ENCODE measurements around the gene S100PBP. TPM values are rescaled to one million over a fixed set of nuclear protein-coding genes. Genes with fewer than 3 reads are reported as not detected.

The S100PBP gene
- total and polyA plus RNA-seq, 7 donors: 3.2 to 50.7 (median 25.2) TPM

GRCh38 chr1:32884726-32885125 lies 67.3 kb downstream of the S100PBP start:
- intact Hi-C loops (cut with DNase I): no loop called here
- no peak for DNase-seq
- H3K4me1 ChIP-seq: peaks cover 0 to 15% (median 15%) of the 10 kb centered on the region in 4 donors
- H3K27me3 ChIP-seq: peaks cover 16 to 39% (median 35%) of the 10 kb centered on the region in 3 donors
- H3K9me3 ChIP-seq: no peaks in the 10 kb centered on the region
- no peak for TF ChIP-seq CTCF (IDR thresholded peaks at IDR 0.05)
- no peak for TF ChIP-seq POLR2AphosphoS5 (IDR thresholded peaks at IDR 0.05)
- no peak for TF ChIP-seq EP300 (IDR thresholded peaks at IDR 0.05)
- TF ChIP-seq POLR2A (IDR thresholded peaks at IDR 0.05): no peak
- no peak overlapping the region for H3K4me3 ChIP-seq
- H3K36me3 ChIP-seq: no peaks in the 10 kb centered on the region
- WGBS, 2 donors: 50 to 65% methylated on average over 12 of the region's 12 CpGs
- no peak overlapping the region for H3K27ac ChIP-seq

- no peak for TF ChIP-seq EP300 (IDR thresholded peaks at IDR 0.05)
- no peak for TF ChIP-seq POLR2A (IDR thresholded peaks at IDR 0.05)
- no peak for TF ChIP-seq CTCF (IDR thresholded peaks at IDR 0.05)
- TF ChIP-seq POLR2AphosphoS5 (IDR thresholded peaks at IDR 0.05): no peak
- Histone ChIP-seq H3K4me3 (no peak overlapping the region), H3K9me3 (no peaks in the 10 kb centered on the region), H3K4me1 (peaks cover 0 to 15% (median 15%) of the 10 kb centered on the region in 4 donors), H3K27ac (no peak overlapping the region), H3K36me3 (no peaks in the 10 kb centered on the region), H3K27me3 (peaks cover 16 to 43% (median 36%) of the 10 kb centered on the region in 3 donors)
- 19 to 22% methylated on average over 8 of the region's 8 CpGs for WGBS, 2 donors
- DNase-seq: no peak
- intact Hi-C loops (cut with DNase I): no loop called here
Measured at GRCh38 chr1:32885676-32886003, 68.2 kb downstream of the S100PBP start.

- TF ChIP-seq POLR2AphosphoS5 (IDR thresholded peaks at IDR 0.05) (no peak), POLR2A (IDR thresholded peaks at IDR 0.05) (no peak), CTCF (IDR thresholded peaks at IDR 0.05) (no peak), EP300 (IDR thresholded peaks at IDR 0.05) (no peak)
- Histone ChIP-seq H3K4me3 (peak within 1 kb of the TSS in 2 of 4 donors; percentile 17 to 22), H3K4me1 (peaks cover 0 to 15% (median 15%) of the 10 kb centered on the region in 4 donors), H3K27ac (no peak within 1 kb of the TSS), H3K27me3 (peaks cover 16 to 49% (median 42%) of the 10 kb centered on the region in 3 donors), H3K9me3 (no peaks in the 10 kb centered on the region), H3K36me3 (no peaks in the 10 kb centered on the region)
- intact Hi-C loops (cut with DNase I): no loop called here
- no peak for DNase-seq
- WGBS, 2 donors: 2 to 3% methylated on average over 79 of the region's 79 CpGs
Measured at GRCh38 chr1:32886004-32886827, 68.8 kb downstream of the S100PBP start, which contains the start of gene HPCA. Gene HPCA (plus strand): TSS chr1:32886491. CDS start chr1:32888899, 2,408 bp downstream.

GRCh38 chr1:32886828-32887414 lies 69.5 kb downstream of the S100PBP start:
- intact Hi-C loops (cut with DNase I): no loop called here
- Histone ChIP-seq H3K27ac (no peak overlapping the region), H3K9me3 (no peaks in the 10 kb centered on the region), H3K36me3 (no peaks in the 10 kb centered on the region), H3K27me3 (peaks cover 16 to 56% (median 44%) of the 10 kb centered on the region in 3 donors), H3K4me1 (peaks cover 0 to 15% (median 12%) of the 10 kb centered on the region in 4 donors), H3K4me3 (no peak overlapping the region)
- 43 to 48% methylated on average over 19 of the region's 19 CpGs for WGBS, 2 donors
- no peak for DNase-seq
- TF ChIP-seq POLR2A (IDR thresholded peaks at IDR 0.05) (no peak), EP300 (IDR thresholded peaks at IDR 0.05) (no peak), CTCF (IDR thresholded peaks at IDR 0.05) (no peak), POLR2AphosphoS5 (IDR thresholded peaks at IDR 0.05) (no peak)
